ENCODE data around the gene SRP14.
"Not testable (repeated sequence)": the region's sequence is repeated elsewhere in the genome, so short reads cannot be mapped to it uniquely, and the experiment has no call there.

Gene SRP14

GRCh38 chr15:40040293-40040635 lies 1.3 kb upstream of the SRP14 start:
- H3K4me1 Mint-ChIP-seq (ENCODE audit: low read depth in 2 of 2) = peaks cover 34 to 41% of the 10 kb centered on the region in 2 donors
- H3K9me3 Mint-ChIP-seq = no peaks in the 10 kb centered on the region
- peak overlapping the region; percentile 99 for H3K27ac Mint-ChIP-seq
- peak overlapping the region; percentile 99 for H3K4me3 Mint-ChIP-seq
- H3K27me3 Mint-ChIP-seq = no peaks in the 10 kb centered on the region
- DNase-seq (no peak), ATAC-seq (replicated peaks) (no peak)
- H3K36me3 Mint-ChIP-seq (ENCODE audit: insufficient read depth) = peaks cover 46% of the 10 kb centered on the region

GRCh38 chr15:40038275-40038637 lies 725 bp downstream of the SRP14 start:
- Mint-ChIP-seq H3K27ac (peak overlapping the region; percentile 99), H3K4me3 (peak overlapping the region; percentile 99), H3K27me3 (no peaks in the 10 kb centered on the region), H3K36me3 (ENCODE audit: insufficient read depth) (peaks cover 66% of the 10 kb centered on the region), H3K4me1 (ENCODE audit: low read depth in 2 of 2) (peaks cover 27 to 45% of the 10 kb centered on the region in 2 donors), H3K9me3 (no peaks in the 10 kb centered on the region)
- DNase-seq (no peak), ATAC-seq (replicated peaks) (no peak)

- H3K27me3 Mint-ChIP-seq = no peaks in the 10 kb centered on the region
- H3K4me1 Mint-ChIP-seq (ENCODE audit: low read depth in 2 of 2) = peaks cover 27 to 45% of the 10 kb centered on the region in 2 donors
- H3K4me3 Mint-ChIP-seq = peak overlapping the region; percentile 99
- no peaks in the 10 kb centered on the region for H3K9me3 Mint-ChIP-seq
- no peak for ATAC-seq (replicated peaks)
- H3K36me3 Mint-ChIP-seq (ENCODE audit: insufficient read depth) = peaks cover 69% of the 10 kb centered on the region
- DNase-seq = no peak
- peak overlapping the region; percentile 99 for H3K27ac Mint-ChIP-seq
Measured at GRCh38 chr15:40037721-40038120, 1.3 kb downstream of the SRP14 start.

GRCh38 chr15:40035182-40035581 lies 3.8 kb downstream of the SRP14 start:
- H3K36me3 Mint-ChIP-seq (ENCODE audit: insufficient read depth) = peaks cover 89% of the 10 kb centered on the region
- not testable (repeated sequence) for ATAC-seq (replicated peaks); H3K27me3 Mint-ChIP-seq; H3K9me3 Mint-ChIP-seq; DNase-seq; H3K4me3 Mint-ChIP-seq; H3K27ac Mint-ChIP-seq
- H3K4me1 Mint-ChIP-seq (ENCODE audit: low read depth in 2 of 2) = peaks cover 24 to 41% of the 10 kb centered on the region in 2 donors

- no peak overlapping the region for H3K4me3 Mint-ChIP-seq
- no peaks in the 10 kb centered on the region for H3K9me3 Mint-ChIP-seq
- DNase-seq (no peak), ATAC-seq (replicated peaks) (no peak)
- H3K27me3 Mint-ChIP-seq = no peaks in the 10 kb centered on the region
- H3K36me3 Mint-ChIP-seq (ENCODE audit: insufficient read depth) = peaks cover 85% of the 10 kb centered on the region
- no peak overlapping the region for H3K27ac Mint-ChIP-seq
- peaks cover 20 to 37% of the 10 kb centered on the region in 2 donors for H3K4me1 Mint-ChIP-seq (ENCODE audit: low read depth in 2 of 2)
Measured at GRCh38 chr15:40034186-40034946, 4.6 kb downstream of the SRP14 start.

GRCh38 chr15:40032125-40032839 lies 6.7 kb downstream of the SRP14 start:
- ATAC-seq (replicated peaks) (no peak), DNase-seq (no peak)
- H3K4me3 Mint-ChIP-seq = no peak overlapping the region
- H3K27me3 Mint-ChIP-seq = no peaks in the 10 kb centered on the region
- H3K36me3 Mint-ChIP-seq (ENCODE audit: insufficient read depth) = peaks cover 74% of the 10 kb centered on the region
- H3K27ac Mint-ChIP-seq = no peak overlapping the region
- no peaks in the 10 kb centered on the region for H3K9me3 Mint-ChIP-seq
- peaks cover 6 to 22% of the 10 kb centered on the region in 2 donors for H3K4me1 Mint-ChIP-seq (ENCODE audit: low read depth in 2 of 2)

GRCh38 chr15:40031300-40031699 lies 7.7 kb downstream of the SRP14 start:
- Mint-ChIP-seq H3K9me3 (no peaks in the 10 kb centered on the region), H3K36me3 (ENCODE audit: insufficient read depth) (peaks cover 66% of the 10 kb centered on the region), H3K27me3 (no peaks in the 10 kb centered on the region), H3K4me3 (no peak overlapping the region), H3K4me1 (ENCODE audit: low read depth in 2 of 2) (peaks cover 0 to 14% of the 10 kb centered on the region in 2 donors), H3K27ac (peak overlapping the region in 1 of 2 donors; percentile 49)
- ATAC-seq (replicated peaks) = no peak
- no peak for DNase-seq

- Mint-ChIP-seq H3K36me3 (ENCODE audit: insufficient read depth) (peaks cover 60% of the 10 kb centered on the region), H3K27me3 (no peaks in the 10 kb centered on the region), H3K4me1 (ENCODE audit: low read depth in 2 of 2) (peaks cover 0 to 12% of the 10 kb centered on the region in 2 donors), H3K9me3 (no peaks in the 10 kb centered on the region), H3K4me3 (no peak overlapping the region), H3K27ac (no peak overlapping the region)
- DNase-seq (no peak), ATAC-seq (replicated peaks) (no peak)
Measured at GRCh38 chr15:40029979-40030893, 8.7 kb downstream of the SRP14 start.

- Mint-ChIP-seq H3K4me1 (ENCODE audit: low read depth in 2 of 2) (peaks cover 0 to 3% of the 10 kb centered on the region in 2 donors), H3K27me3 (no peaks in the 10 kb centered on the region), H3K36me3 (ENCODE audit: insufficient read depth) (peaks cover 46% of the 10 kb centered on the region), H3K9me3 (no peaks in the 10 kb centered on the region), H3K4me3 (no peak overlapping the region), H3K27ac (no peak overlapping the region)
- ATAC-seq (replicated peaks) = no peak
- no peak for DNase-seq
Measured at GRCh38 chr15:40028853-40029252, 10.1 kb downstream of the SRP14 start.

- no peak for ATAC-seq (replicated peaks)
- Mint-ChIP-seq H3K4me1 (ENCODE audit: low read depth in 2 of 2) (peaks cover 0 to 3% of the 10 kb centered on the region in 2 donors), H3K27ac (no peak overlapping the region), H3K36me3 (ENCODE audit: insufficient read depth) (peaks cover 40% of the 10 kb centered on the region), H3K9me3 (no peaks in the 10 kb centered on the region), H3K4me3 (no peak overlapping the region), H3K27me3 (no peaks in the 10 kb centered on the region)
- DNase-seq = no peak
Measured at GRCh38 chr15:40028193-40028592, 10.8 kb downstream of the SRP14 start.

GRCh38 chr15:40016224-40016865 lies 22.6 kb downstream of the SRP14 start:
- ATAC-seq (replicated peaks) (no peak), DNase-seq (no peak)
- H3K27me3 Mint-ChIP-seq = no peaks in the 10 kb centered on the region
- H3K9me3 Mint-ChIP-seq = peaks cover 0 to 2% of the 10 kb centered on the region in 2 donors
- no peaks in the 10 kb centered on the region for H3K4me1 Mint-ChIP-seq (ENCODE audit: low read depth in 2 of 2)
- no peak overlapping the region for H3K4me3 Mint-ChIP-seq
- peaks cover 33% of the 10 kb centered on the region for H3K36me3 Mint-ChIP-seq (ENCODE audit: insufficient read depth)
- H3K27ac Mint-ChIP-seq = no peak overlapping the region

- ATAC-seq (replicated peaks) (no peak), DNase-seq (no peak)
- Mint-ChIP-seq H3K9me3 (peaks cover 0 to 2% of the 10 kb centered on the region in 2 donors), H3K27ac (no peak overlapping the region), H3K36me3 (ENCODE audit: insufficient read depth) (peaks cover 20% of the 10 kb centered on the region), H3K4me1 (ENCODE audit: low read depth in 2 of 2) (no peaks in the 10 kb centered on the region), H3K4me3 (no peak overlapping the region), H3K27me3 (no peaks in the 10 kb centered on the region)
Measured at GRCh38 chr15:40014390-40014789, 24.6 kb downstream of the SRP14 start.

GRCh38 chr15:40013372-40013771 lies 25.6 kb downstream of the SRP14 start:
- not testable (repeated sequence) for H3K27ac Mint-ChIP-seq; H3K4me1 Mint-ChIP-seq (ENCODE audit: low read depth in 2 of 2); ATAC-seq (replicated peaks); DNase-seq; H3K9me3 Mint-ChIP-seq; H3K27me3 Mint-ChIP-seq; H3K4me3 Mint-ChIP-seq
- peaks cover 23% of the 10 kb centered on the region for H3K36me3 Mint-ChIP-seq (ENCODE audit: insufficient read depth)

All from effector memory CD8-positive, alpha-beta T cell (primary cell).